ENCODE results near the gene ZNF611. TPM values are rescaled to one million over a fixed set of nuclear protein-coding genes. Genes with fewer than 3 reads are reported as not detected.
"Not testable (repeated sequence)": the region's sequence is repeated elsewhere in the genome, so short reads cannot be mapped to it uniquely, and the experiment has no call there.

Gene ZNF611
- total RNA-seq, 1 donor from 2014 or later = 8.7 TPM

DNA sequence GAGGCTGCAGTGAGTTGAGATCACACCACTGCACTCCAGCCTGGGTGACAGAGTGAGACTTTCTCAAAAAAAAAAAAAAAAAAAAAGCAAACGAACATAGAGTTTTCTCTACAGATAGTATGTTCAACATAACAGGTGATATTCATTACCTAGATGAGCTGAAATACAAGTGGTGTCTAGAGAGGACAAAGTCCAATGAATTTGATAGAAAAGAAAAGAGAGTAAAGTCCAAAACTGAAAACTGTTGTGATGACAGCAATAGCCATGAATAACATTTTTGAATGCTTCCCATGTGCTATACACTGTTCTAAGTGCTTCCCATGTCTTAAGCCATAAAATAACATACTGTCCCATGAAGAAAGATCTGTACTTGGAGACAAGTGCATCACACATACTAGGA lies 53.6 kb downstream of the ZNF611 start:
- DNase-seq (ENCODE audit: low read depth, low spot score) = not testable (repeated sequence)

DNA sequence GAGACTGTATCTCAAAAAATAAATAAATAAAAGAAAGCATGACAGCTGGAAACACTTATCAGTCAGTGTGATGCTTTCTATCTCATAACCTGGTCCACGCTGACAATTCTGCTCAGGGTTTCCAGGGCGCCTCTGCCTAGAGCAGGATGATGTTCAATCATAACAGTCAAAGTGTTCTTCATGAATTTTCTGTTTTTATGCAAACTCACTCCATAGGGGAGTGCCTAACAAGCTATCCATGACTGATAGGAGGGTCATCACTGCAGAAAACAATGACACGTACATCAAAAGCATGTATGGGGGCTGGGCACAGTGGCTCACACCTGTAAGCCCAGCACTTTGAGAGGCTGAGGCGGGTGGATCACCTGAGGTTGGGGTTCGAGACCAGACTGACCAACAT lies 55.2 kb downstream of the ZNF611 start:
- DNase-seq (ENCODE audit: low read depth, low spot score) = no peak

DNA sequence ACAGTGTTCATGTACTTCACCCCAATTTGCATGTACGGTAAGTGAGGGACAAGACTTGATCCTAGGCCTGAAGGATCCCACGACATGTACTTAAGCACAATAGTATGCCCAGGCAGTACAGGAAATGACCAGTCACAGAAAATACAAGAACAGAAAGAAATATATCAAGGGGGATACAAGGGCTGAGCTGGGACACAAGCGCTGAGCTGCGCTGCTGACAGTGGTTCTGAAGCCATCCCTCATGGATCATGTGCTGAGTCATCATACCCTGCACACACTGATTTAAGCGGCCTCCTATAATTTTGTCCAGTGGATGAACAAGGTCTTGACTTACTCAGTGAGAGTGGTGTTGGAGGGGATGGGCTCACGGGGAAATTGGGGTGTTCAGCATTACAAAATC lies 59.6 kb downstream of the ZNF611 start:
- DNase-seq (ENCODE audit: low read depth, low spot score) = not testable (repeated sequence)

DNA sequence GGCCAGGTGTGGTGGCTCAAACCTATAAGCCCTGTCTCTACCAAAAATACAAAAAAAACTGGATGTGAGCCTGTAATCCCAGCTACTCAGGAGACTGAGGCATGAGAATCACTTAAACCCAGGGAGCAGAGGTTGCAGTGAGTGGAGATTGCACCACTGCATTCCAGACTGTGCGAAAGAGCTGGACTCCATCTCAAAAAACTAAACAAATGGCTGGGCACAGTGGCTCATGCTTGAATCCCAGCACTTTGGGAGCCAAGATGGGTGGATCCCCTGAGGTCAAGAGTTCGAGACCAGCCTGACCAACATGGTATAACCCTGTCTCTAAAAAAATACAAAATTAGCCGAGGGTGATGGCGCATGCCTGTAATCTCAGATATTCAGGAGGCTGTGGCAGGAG lies 61.8 kb downstream of the ZNF611 start:
- no peak for DNase-seq (ENCODE audit: low read depth, low spot score)

DNA sequence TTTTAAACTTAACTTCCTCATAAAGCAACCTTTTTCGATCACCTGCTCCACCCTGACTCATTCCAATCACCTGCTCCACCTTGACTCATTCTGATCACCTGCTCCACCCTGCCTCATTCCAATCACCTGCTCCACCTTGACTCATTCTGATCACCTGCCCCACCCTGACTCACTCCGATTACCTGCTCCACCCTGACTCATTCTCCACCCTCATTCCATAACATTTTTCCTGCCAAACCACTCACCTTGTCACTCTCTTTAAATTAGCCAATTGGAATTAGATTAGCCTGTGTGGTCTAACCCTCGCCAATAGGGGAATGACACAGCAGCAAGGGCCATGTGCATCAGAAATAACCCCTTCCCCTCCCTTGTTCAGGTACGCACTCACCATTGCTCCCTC lies 64.8 kb downstream of the ZNF611 start:
- DNase-seq (ENCODE audit: low read depth, low spot score) = no peak

DNA sequence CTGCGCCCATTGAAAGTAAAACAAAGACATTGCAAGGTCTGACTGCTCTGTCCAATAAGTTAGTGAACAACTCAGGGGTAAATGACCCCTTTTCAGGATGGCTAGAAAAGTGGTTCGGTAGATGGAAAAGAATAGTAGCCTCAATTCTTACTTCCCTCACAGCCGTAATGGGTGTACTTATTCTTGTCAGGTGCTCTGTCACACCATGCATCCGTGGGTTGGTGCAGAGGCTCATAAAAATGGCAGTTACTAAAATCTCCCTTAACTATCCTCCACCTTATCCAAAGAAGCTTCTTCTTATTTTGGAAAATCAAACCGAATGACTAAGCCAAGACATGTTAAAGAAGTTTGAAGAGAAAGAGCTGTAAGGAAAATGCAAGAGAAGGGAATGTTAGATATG lies 65.3 kb downstream of the ZNF611 start:
- no peak for DNase-seq (ENCODE audit: low read depth, low spot score)

DNA sequence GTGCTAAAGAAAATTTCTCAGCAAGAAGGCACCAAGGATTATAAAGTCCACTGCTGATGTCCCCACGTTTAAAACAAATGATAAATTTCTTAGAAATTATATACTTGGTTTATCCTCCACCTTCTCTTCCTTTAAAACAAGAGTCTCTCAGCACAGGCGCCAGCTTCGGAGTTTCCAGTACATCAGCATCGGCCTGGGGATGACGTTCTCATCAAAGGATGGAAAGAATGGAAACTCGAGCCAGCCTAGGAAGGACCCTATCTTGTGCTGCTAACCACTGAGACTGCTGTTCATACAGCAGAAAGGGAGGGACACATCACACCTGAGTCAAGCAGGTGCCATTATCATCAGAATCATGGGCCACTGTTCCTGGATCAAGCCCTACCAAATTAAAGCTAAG lies 66.9 kb downstream of the ZNF611 start:
- DNase-seq (ENCODE audit: low read depth, low spot score) = no peak

DNA sequence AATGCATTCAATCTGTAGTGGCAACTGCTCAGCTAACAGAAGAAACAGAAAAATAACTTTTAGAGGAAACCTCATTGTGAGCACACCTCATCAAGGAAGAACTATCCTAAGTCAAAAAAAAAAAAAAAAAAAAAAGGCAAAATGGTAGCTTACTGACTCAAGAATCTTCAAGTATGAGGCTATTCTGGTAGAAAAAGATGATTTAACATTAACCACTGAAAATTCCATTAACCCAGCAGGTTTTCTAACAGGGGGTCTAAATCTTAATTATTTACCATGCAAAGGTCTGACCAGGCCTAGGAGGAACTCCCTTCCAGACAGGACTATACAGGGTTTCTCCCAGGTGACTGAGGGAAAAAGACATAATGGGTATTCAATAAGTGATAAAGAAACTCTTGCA lies 68.3 kb downstream of the ZNF611 start:
- DNase-seq (ENCODE audit: low read depth, low spot score) = no peak

DNA sequence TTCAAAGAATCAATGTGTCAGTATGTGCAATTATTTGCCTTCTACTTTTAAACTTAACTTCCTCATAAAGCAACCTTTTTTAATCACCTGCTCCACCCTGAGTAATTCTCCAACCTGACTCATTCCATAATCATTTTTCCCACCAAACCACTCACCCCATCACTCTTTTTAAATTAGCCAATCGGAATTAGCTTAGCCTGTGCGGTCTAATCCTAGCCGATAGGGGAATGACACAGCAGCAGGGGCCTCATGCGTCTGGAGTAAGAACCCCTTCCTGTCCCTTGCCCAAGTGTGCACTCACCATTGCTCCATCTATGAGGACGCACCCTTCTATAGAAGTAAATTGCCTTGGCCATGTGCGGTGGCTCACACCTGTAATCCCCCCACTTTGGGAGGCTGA lies 69.3 kb downstream of the ZNF611 start:
- DNase-seq (ENCODE audit: low read depth, low spot score) = no peak

DNA sequence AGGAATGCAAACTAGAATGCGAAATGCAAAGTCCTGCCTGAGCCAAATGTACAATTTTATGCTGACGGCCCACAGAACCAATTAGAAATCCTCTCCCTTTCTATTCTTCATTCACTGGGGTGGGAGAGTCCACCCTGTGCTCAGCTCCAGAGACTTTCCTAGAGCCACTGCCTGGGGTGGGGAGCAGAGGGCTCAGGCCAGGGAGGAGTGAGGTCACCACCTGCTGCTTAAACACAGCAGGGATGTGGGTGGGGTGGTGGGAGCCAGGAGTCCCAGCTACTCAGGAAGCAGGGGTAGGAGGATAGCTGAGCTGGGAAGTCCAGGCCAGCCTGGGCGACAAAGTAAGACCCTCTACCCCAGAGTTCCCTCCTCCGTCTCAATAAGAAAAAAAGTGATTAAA lies 69.8 kb downstream of the ZNF611 start:
- no peak for DNase-seq (ENCODE audit: low read depth, low spot score)

DNA sequence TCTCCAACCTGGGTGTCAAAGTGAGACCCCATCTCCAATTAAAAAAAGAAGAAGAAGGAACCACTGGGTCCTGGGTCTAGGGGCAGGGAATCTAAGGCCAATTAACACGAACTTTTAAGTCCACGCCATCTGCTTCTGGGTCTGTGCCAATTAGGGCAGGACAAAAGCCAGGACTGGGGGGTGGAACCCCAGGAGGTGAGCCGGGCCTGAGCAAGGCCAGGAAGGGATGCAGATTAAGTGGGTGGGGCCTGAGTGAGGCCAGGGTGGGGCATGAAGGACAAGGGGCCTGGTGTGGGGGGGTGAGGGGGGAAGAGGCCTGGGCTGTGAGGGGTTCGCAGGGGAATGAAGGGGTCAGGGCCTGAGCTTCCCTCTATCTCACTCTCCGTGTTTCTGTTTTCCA lies 70.4 kb downstream of the ZNF611 start:
- DNase-seq (ENCODE audit: low read depth, low spot score) = no peak

DNA sequence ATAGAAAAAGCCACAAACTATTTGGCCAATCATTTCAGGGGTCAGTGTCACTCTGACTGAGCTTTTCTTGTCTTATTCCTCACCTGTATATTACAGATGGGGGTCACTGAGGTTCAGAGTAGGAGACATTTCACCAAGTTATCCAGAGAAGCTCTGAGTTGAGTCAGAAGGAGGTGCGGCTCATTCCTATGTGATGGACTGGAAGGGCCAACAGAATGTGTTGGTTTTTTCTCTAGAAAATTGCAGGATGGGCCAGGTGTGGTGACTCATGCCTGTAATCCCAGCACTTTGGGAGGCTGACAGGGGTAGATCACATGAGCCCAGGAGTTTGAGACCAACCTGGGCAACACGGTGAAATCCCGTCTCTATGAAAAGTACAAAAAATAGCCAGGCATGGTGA lies 72.2 kb downstream of the ZNF611 start:
- DNase-seq (ENCODE audit: low read depth, low spot score) = no peak

DNA sequence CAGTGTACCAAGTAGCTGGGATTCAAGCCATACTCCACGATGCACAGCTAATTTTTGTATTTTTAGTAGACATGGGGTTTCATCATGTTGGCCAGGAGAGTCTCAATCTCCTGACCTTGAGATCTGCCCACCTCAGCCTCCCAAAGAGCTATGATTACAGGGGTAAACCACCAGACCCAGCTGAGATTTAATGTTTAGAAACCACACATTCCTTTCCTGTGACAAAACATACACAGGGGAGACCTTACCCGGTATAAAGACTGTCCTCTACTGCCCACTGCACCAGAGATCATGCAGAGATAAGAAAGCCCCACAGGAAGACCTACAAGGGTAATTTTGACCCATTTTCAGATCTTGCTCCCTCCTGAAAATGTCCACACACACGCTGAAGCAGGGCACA lies 73.9 kb downstream of the ZNF611 start:
- DNase-seq (ENCODE audit: low read depth, low spot score) = no peak

DNA sequence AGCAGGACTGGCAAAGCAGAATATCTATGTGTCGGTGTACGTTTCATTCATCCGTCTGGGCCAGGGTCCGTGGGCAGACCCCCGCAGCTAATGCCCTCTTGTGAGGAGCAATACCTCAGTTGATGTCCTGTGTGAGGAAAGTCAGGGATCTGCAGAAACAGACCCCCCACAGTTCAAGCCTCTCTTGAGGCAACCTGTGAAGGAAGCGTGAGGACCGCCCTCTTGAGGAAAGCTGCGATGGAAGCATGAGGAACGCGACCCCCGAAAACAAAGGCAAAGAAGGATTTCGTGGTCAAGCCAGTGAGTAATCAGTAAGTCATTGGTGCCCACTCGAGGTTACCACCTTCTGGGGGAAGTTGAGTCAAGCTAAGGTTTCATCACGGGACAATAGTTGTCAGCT lies 75.8 kb downstream of the ZNF611 start:
- DNase-seq (ENCODE audit: low read depth, low spot score) = no peak

DNA sequence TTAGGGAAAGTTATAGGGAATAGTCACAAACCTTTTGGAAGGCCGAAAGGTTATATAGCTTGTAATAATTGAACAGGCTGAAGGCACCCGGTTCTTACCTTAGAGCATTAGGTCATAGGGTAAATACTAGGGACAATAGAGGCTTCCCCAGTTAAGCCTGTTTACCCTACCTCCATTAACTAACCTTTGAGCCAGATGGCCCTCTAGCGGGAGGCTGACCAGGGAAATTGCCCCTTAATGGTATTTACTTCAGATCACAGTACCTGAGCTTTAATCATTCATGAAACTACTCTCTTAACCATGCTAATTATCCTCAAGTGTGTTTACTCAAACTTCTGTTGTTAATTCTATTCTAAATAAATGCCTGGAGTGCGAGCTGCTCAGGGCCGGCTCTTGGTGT lies 76.2 kb downstream of the ZNF611 start:
- no peak for DNase-seq (ENCODE audit: low read depth, low spot score)

DNA sequence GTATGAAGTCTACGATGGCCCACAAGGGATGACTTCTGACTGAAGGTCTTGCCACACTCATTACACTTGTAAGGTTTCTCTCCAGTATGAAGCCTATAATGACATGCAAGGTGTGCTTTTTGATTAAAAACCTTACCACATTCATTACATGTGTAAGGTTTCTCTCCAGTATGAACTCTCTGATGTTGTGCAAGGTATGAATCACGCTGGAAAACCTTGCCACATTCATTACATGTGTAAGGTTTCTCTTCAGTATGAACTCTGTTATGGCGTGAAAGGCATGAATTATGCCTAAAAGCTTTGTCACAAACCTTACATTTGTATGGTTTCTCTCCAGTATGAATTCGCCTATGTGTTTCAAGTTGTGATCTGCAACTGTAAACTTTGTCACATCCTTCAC lies 81.7 kb downstream of the ZNF611 start:
- no peak for DNase-seq (ENCODE audit: low read depth, low spot score)

Other genes starting within 250 kb of the ZNF611 start
- gene ZNF808, start 207.4 kb downstream of the ZNF611 start, total RNA-seq = 10.6 and 23.3 TPM in 2 replicates
- gene ZNF701, start 164.8 kb downstream of the ZNF611 start, total RNA-seq = 10.0 and 14.9 TPM in 2 replicates
- 34.4 and 52.9 TPM in 2 replicates for gene ZNF83, start 96.7 kb downstream of the ZNF611 start, total RNA-seq
- gene ZNF600, start 51.7 kb upstream of the ZNF611 start, total RNA-seq = 3.7 and 6.3 TPM in 2 replicates
- 16.9 and 28.0 TPM in 2 replicates for gene ZNF28, start 86.6 kb upstream of the ZNF611 start, total RNA-seq
- gene ZNF468, start 122.6 kb upstream of the ZNF611 start, total RNA-seq = 19.8 and 39.5 TPM in 2 replicates
- gene ZNF320, start 162.6 kb upstream of the ZNF611 start, total RNA-seq = 7.5 and 9.1 TPM in 2 replicates
- gene ZNF888, start 188.4 kb upstream of the ZNF611 start, total RNA-seq = 5.1 and 9.1 TPM in 2 replicates
- gene ZNF816, start 227.8 kb upstream of the ZNF611 start, total RNA-seq = 6.2 and 11.6 TPM in 2 replicates

Data from pulmonary artery endothelial cell (primary cell).